ES-I3 (cell line): ENCODE results near the gene UCK2.
A peak's percentile ranks its signal among the peaks of the same experiment; 100 is the strongest.

Experiments used
- H3K36me3 ChIP-seq: 2 replicates; pipeline ENCODE4 v1.6.1; 2013; ENCODE audit warnings: mild to moderate bottlenecking, low read length, control low read depth, moderate library complexity; ENCODE audit not compliant: insufficient read depth
- H3K4me1 ChIP-seq: 2 replicates; pipeline ENCODE4 v1.6.1; 2013; ENCODE audit warnings: mild to moderate bottlenecking, control low read depth, low read length; ENCODE audit not compliant: insufficient read depth
- H3K9ac ChIP-seq: 2 replicates; pipeline ENCODE4 v1.6.1; 2013; ENCODE audit warnings: low read depth, mild to moderate bottlenecking, low read length, moderate library complexity
- H3K9me3 ChIP-seq: 2 replicates; pipeline ENCODE4 v1.6.1; 2013; ENCODE audit warnings: mild to moderate bottlenecking, low read length, moderate library complexity; ENCODE audit not compliant: control insufficient read depth, insufficient read depth

UCK2 gene

GRCh38 chr1:165826565-165827267 is 698 bp upstream of the UCK2 start:
- Histone ChIP-seq H3K9ac (peak overlapping the region; percentile 38; the same call in 1 of the 2 replicates), H3K36me3 (no peaks in the 10 kb centered on the region)

GRCh38 chr1:165828103-165828668 is 772 bp downstream of the UCK2 start:
- Histone ChIP-seq H3K36me3 (no peaks in the 10 kb centered on the region), H3K4me1 (peaks cover 27% of the 10 kb centered on the region), H3K9ac (peak overlapping the region; percentile 92), H3K9me3 (no peaks in the 10 kb centered on the region)

More at GRCh38 chr1:165826565-165827267, 698 bp upstream of the UCK2 start:
- H3K9me3 ChIP-seq: no peaks in the 10 kb centered on the region
- H3K4me1 ChIP-seq: peaks cover 17% of the 10 kb centered on the region

- Histone ChIP-seq H3K9ac (peak overlapping the region; percentile 92), H3K36me3 (no peaks in the 10 kb centered on the region), H3K4me1 (peaks cover 22% of the 10 kb centered on the region), H3K9me3 (no peaks in the 10 kb centered on the region)
Measured at GRCh38 chr1:165828669-165829329, 1.4 kb downstream of the UCK2 start.

- H3K36me3 ChIP-seq: no peaks in the 10 kb centered on the region
- H3K4me1 ChIP-seq: peaks cover 20% of the 10 kb centered on the region
- peak overlapping the region; percentile 92; the same call in 1 of the 2 replicates for H3K9ac ChIP-seq
- no peaks in the 10 kb centered on the region for H3K9me3 ChIP-seq
Measured at GRCh38 chr1:165829888-165830287, 2.5 kb downstream of the UCK2 start.

GRCh38 chr1:165831146-165831545 is 3.7 kb downstream of the UCK2 start:
- no peaks in the 10 kb centered on the region for H3K9me3 ChIP-seq
- H3K9ac ChIP-seq: no peak overlapping the region
- H3K4me1 ChIP-seq: peaks cover 22% of the 10 kb centered on the region
- H3K36me3 ChIP-seq: no peaks in the 10 kb centered on the region

- Histone ChIP-seq H3K9me3 (no peaks in the 10 kb centered on the region), H3K9ac (no peak overlapping the region), H3K36me3 (no peaks in the 10 kb centered on the region), H3K4me1 (peaks cover 32% of the 10 kb centered on the region)
Measured at GRCh38 chr1:165832902-165833301, 5.5 kb downstream of the UCK2 start.

- H3K4me1 ChIP-seq: peaks cover 35% of the 10 kb centered on the region
- no peaks in the 10 kb centered on the region for H3K9me3 ChIP-seq
- no peak overlapping the region for H3K9ac ChIP-seq
- H3K36me3 ChIP-seq: no peaks in the 10 kb centered on the region
Measured at GRCh38 chr1:165833358-165833757, 5.9 kb downstream of the UCK2 start.

- Histone ChIP-seq H3K36me3 (no peaks in the 10 kb centered on the region), H3K9me3 (no peaks in the 10 kb centered on the region), H3K4me1 (peaks cover 36% of the 10 kb centered on the region), H3K9ac (no peak overlapping the region)
Measured at GRCh38 chr1:165834229-165834628, 6.8 kb downstream of the UCK2 start.

- H3K36me3 ChIP-seq: no peaks in the 10 kb centered on the region
- peaks cover 35% of the 10 kb centered on the region for H3K4me1 ChIP-seq
- H3K9me3 ChIP-seq: no peaks in the 10 kb centered on the region
- no peak overlapping the region for H3K9ac ChIP-seq
Measured at GRCh38 chr1:165834881-165835280, 7.5 kb downstream of the UCK2 start.

- Histone ChIP-seq H3K9ac (no peak overlapping the region), H3K9me3 (no peaks in the 10 kb centered on the region), H3K4me1 (peaks cover 40% of the 10 kb centered on the region), H3K36me3 (no peaks in the 10 kb centered on the region)
Measured at GRCh38 chr1:165836664-165837482, 9.5 kb downstream of the UCK2 start.

GRCh38 chr1:165837838-165838364 is 10.5 kb downstream of the UCK2 start:
- no peak overlapping the region for H3K9ac ChIP-seq
- H3K4me1 ChIP-seq: peaks cover 43% of the 10 kb centered on the region
- no peaks in the 10 kb centered on the region for H3K9me3 ChIP-seq
- no peaks in the 10 kb centered on the region for H3K36me3 ChIP-seq

GRCh38 chr1:165840423-165840822 is 13.0 kb downstream of the UCK2 start:
- peaks cover 49% of the 10 kb centered on the region for H3K4me1 ChIP-seq
- no peak overlapping the region for H3K9ac ChIP-seq
- H3K9me3 ChIP-seq: no peaks in the 10 kb centered on the region
- no peaks in the 10 kb centered on the region for H3K36me3 ChIP-seq

- H3K4me1 ChIP-seq: peaks cover 42% of the 10 kb centered on the region
- no peaks in the 10 kb centered on the region for H3K9me3 ChIP-seq
- H3K36me3 ChIP-seq: no peaks in the 10 kb centered on the region
- H3K9ac ChIP-seq: no peak overlapping the region
Measured at GRCh38 chr1:165841582-165842017, 14.2 kb downstream of the UCK2 start.

GRCh38 chr1:165842023-165842670 is 14.7 kb downstream of the UCK2 start:
- H3K9ac ChIP-seq: no peak overlapping the region
- H3K4me1 ChIP-seq: peaks cover 37% of the 10 kb centered on the region
- no peaks in the 10 kb centered on the region for H3K36me3 ChIP-seq
- H3K9me3 ChIP-seq: no peaks in the 10 kb centered on the region
